HG02885 (cell line): Measurements from ENCODE around the gene PPEF2.
"Not testable (repeated sequence)": the region's sequence is repeated elsewhere in the genome, so short reads cannot be mapped to it uniquely, and the experiment has no call there.

Experiments used
- ATAC-seq: cut with Tn5 transposase; IDR thresholded peaks from one replicate; pipeline ENCODE4 v1.9.1; 2021; ENCODE audit warnings: mild to moderate bottlenecking; ENCODE audit not compliant: unreplicated experiment, poor library complexity

Gene PPEF2, protein sequence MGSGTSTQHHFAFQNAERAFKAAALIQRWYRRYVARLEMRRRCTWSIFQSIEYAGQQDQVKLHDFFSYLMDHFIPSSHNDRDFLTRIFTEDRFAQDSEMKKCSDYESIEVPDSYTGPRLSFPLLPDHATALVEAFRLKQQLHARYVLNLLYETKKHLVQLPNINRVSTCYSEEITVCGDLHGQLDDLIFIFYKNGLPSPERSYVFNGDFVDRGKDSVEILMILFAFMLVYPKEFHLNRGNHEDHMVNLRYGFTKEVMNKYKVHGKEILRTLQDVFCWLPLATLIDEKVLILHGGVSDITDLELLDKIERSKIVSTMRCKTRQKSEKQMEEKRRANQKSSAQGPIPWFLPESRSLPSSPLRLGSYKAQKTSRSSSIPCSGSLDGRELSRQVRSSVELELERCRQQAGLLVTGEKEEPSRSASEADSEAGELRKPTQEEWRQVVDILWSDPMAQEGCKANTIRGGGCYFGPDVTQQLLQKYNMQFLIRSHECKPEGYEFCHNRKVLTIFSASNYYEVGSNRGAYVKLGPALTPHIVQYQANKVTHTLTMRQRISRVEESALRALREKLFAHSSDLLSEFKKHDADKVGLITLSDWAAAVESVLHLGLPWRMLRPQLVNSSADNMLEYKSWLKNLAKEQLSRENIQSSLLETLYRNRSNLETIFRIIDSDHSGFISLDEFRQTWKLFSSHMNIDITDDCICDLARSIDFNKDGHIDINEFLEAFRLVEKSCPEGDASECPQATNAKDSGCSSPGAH

DNA sequence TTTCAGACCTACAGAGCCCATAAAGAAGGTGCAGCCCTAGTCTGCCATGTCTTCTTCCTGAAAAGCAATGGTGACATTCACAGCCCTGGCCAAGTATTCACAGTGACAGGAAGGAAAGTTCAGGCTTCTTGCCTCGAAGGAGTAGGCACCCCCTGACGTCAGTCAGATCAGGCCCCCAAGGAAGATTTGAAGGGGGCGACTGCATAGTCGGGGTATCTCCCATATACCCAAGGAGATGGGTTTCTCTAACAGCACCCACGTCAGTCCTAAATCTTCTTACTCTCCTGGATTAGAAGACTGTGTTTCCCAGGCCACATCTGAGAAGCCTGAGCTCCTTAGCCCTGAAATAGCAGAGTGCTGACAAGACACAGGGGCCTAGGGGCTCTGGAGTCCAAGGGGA, at the start of gene PPEF2:
Gene PPEF2 (minus strand): TSS at position 101 of the 400 bp plus-strand sequence. CDS start 6,127 bp downstream, outside the sequence.
- ATAC-seq = no peak

DNA sequence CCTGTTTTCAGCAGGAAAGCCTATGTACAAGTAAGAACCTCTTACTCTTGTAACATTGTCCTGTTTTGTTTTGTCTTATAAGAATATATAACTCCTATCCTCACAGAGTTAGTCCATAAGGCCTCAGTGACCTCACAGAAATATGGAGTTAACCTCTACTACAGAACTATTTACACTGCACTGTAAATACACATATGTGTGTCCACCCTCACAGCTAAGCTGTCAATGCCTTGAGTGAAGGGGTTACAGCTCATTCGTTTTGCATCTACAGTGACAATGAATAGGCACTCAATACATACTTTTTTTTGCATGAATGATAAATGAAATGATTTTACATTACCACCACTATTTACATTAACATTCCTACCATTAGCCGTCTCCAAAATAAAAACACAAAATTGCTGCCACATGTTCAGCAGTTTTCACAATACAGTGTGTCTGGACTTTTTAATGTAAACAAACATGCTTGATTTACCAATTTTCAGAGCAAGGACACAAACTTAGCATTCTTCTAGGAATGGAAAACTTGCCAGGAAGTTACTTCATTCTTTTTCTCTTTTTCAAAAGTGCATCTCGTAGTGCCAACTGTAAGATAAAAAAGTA, 48.1 kb upstream of the PPEF2 start:
- ATAC-seq = no peak

DNA sequence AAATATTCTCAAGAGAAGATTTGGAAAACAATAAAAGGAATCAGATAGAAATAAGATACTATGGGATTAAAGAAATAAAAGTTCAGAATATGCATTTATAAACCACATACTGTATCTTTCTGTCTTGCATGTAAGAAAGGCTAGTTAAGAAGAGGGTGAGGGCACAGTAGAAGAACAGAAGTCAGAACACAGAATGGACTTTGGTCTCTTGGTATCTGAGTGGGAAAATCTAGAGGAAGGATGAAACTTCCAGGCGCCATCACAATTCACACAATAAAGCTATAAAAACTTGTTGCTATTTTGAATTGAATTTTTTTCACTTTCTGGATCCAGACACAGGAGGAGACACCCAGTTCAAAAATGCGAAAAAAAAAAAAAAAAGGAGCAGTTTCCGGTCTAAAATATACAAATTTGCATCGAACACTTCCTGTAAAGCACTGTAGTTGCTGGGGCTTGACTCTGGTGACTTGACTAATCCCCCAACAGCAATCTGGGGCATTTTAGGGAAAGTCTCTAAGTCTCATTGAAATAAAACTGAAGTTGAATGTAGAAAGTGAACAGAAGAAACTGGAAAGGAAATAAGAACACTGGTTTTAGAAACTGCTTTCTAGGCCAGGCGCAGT, 46.7 kb upstream of the PPEF2 start:
- ATAC-seq = peak; percentile 83

DNA sequence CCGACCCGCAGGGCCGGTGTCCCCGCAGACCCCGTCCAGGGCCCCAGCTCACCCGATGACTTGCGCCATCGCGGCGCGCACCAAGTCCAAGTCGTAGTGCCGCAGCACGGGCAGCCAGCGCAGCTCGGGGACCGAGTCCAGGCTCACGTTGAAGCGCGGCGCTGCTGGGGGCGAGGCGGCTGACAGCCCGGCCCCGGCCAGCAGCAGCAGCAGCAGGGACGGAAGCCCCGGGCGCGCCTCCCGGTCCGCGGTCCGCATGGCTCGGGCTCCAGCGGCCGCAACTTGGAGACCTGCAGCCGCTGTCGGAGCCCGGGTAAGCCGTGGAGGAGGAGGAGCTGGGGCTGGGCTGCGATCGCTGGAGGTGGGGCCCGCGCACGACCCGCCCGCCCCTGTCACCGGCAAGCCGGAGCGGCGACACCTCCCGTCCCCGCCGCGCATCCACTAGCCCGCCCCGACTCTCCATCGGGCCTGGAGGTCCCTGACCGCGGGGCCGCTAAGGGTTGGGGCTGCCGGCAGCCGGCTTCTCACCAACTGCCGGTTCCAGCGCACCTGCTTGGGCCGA, 38.5 kb upstream of the PPEF2 start, which contains the start of gene NAAA:
Gene NAAA (minus strand): TSS at position 322 of the 562 bp plus-strand sequence. CDS start 64 bp downstream, at position 258.
- ATAC-seq = peak; percentile 88

DNA sequence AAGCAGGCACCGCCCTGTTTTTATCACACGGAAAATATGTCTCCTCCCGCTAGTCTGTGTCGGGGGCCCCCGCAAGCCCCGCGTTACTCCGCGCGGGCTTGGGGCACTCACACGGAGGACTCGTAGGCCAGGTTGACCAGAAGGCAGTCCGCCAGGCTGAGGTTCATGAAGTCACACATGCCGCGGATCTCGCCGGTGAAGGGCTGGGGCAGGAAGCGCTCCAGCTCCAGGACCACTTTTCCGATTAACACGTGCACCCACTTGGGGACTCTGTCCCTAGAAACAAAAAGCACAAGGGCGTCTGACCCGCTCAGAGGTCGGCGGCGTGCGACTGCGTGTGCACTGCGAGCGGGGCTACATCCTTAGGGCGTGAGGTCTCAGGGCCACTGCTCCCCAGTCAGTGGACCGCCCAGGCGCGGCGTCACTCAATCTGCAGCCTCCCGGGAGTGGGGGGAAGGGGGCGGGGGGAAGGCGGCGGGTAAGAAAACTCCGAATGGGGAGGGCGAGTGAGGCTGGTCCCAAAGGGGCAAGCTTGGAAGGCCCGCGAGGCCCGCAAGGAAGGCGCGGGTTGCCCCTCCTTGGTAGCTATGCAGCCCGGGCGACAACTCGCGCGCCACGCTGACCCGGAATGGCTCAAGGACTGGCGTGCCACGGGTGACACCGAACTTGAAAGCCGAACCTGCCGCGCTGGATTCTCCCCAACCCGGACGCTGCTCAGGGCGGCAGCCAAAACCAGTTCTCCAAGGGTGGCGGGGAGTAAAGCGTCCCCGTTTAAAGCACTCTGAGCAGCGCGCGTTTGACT, 37.8 kb upstream of the PPEF2 start:
- ATAC-seq = peak; percentile 63

DNA sequence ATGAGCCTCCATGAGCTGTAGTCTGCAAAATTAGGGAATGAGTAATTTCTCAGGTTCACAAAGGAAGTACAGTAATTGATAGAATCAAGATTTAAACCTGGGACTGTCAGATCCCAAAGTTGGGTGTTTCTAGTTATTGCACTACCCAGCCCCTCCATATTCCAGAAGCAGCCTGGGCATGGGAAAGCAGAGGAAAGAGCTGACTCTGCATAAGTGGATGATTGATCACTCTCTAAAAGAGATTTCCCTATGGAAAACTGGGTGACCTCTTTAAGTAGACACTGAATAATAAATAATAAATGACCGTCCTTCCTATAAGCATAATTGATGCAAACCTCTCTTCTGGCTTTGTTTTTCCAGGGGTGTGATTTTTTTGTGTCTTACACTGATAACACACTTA, 33.4 kb upstream of the PPEF2 start:
- no peak for ATAC-seq

DNA sequence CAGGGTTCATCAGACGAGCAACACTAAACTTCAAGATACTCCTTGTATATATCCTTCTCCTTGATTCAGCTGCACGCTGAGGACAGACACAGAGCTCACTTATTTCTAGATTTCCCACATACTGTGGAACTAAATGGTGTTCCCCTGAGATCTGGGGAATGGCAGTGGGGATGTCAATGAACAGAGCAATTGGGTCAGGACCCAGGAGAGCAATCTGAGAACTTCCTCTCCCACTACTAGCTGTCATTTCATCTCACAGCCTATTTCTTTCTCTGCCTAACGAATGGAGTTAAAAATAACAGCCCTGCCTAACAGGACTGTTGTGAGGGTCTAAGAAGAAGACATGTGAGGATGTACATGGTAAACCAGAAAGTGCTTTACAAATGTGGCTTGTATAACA, 27.9 kb upstream of the PPEF2 start:
- ATAC-seq = no peak

DNA sequence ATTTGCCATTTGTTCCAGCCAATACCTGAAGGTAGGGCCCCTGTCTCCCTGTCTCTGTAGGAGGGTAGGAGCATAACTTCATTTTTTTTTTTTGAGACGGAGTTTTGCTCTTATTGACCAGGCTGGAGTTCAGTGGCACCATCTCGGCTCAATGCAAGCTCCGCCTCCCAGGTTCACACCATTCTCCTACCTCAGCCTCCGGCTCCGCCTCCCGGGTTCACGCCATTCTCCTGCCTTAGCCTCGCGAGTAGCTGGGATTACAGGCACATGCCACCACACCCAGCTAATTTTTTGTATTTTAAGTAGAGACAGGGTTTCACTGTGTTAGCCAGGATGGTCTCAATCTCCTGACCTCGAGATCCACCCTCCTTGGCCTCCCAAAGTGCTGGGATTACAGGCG, 22.7 kb upstream of the PPEF2 start:
- not testable (repeated sequence) for ATAC-seq

DNA sequence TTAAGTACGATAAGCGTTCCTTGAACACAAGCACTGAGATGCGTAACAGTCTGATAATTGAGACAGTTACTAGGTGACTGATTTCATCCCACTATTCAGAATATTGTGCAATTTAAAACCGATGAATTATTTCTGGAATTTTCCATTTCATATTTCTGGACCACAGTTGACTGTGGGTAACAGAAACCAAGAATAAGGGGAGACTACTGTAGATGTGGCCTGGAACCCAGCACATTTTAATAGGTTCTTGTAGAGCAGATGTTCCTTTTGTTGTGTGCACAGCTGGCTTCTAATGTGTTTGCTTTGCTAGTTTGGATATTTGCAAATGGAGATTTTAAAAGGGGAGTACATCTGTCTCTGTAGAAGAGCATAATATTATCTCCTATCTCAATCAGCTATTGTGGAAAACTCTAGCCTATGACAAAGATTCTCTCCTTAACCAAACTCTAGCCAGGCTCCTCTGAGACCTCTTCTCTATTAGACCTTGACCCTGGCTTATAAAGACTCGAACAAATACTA, 22.1 kb upstream of the PPEF2 start:
- no peak for ATAC-seq

DNA sequence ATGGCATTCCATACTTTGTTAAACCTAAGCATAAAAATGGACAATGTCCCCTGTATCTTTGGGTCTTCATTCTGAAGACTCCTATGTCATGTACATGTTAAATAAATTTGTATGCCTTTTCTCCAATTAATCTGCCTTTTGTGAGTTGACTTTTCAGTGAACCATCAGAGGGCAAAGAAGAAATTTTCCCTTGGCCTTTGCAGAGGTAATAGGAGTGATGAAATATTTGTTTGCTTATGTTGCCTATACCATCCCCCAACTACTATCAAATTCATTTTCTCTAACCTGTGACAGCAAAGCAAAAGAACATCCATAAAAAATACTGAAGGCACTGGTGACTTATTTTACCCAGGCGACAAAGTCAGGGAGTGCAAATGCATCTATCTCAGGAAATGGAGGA, 20.3 kb upstream of the PPEF2 start:
- no peak for ATAC-seq

DNA sequence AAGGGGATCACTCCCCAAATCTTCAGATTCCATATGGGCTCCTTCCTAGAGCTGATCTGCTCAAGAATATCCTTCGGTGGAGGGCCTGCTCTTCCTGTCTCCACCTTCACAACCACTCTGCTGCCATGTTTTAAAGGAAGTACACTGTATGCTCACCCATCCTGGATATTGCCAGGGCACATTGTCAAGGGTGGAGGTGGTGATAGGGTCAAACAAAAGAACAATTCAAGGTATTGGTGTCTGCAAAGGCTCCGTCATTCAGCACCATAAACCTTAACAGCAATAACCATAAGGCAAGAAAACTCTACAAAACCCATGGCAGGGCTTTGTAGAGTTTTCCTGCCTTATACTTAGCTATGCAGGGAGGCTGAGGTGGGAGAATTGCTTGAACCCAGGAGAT, 19.7 kb upstream of the PPEF2 start:
- ATAC-seq = no peak

DNA sequence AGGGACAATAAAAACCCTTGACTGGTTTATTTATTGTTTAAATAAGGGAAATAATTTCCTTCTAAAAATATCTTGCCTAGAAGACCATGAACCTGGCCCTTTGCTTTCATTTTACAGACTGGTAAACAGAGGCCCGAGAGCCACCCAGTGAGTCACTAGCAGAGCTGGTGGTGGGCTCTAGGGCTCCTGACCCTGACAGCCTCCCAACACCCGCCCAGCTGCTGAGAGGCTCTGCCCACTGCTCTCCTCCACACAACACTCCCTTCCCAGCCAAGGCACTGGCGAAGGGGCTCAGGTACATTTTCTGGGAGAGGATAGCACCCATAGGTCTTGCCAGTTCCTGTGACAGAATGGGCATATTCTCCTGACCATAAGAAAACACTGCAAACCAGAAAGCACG, 18.1 kb upstream of the PPEF2 start:
- ATAC-seq = no peak

DNA sequence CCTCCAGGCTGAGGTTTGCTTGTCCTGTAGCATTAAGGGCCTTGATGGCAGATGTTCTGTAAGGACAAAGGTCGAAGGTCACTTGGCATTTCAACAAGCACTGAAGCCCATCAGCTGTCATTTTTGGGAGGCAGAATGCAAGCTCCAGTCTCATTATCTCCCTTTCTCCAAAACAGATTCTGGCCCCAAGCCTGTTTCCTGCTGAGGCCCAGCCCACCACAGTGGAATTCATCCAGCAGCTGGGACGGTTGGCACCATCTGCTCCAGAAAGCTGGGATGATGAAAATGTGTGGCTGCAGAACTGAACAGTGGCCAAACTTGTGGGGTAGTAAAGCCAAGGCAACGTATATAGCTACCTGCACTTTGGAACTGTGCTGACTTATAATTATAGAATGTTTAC, 17.7 kb upstream of the PPEF2 start:
- ATAC-seq = no peak

DNA sequence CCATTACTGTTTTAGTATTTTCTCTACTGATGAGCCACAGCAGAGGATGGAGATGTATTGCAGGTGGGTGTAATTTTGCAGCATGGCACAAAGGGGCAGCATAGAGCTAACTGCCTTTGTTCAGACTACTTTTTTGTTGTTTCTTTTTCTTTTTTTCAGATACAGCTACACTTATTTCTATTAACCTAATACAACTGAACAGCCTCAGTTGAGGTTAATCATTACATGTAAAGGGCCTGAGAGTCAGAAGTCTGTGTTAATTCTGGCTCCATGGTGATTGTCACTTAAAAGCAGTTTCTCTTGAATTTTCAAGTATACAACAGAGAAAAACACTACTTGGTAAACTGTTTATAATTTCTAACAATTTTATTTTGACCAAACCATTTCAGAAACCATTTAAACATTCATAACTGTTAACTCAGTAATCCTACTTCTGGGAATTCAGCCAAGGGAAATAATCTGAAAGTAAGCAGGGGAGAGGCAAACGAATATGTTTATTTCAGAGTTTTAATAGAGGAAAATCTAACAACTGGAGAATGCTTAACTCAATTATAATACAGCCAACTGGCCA, 13.9 kb upstream of the PPEF2 start:
- ATAC-seq = peak; percentile 72

DNA sequence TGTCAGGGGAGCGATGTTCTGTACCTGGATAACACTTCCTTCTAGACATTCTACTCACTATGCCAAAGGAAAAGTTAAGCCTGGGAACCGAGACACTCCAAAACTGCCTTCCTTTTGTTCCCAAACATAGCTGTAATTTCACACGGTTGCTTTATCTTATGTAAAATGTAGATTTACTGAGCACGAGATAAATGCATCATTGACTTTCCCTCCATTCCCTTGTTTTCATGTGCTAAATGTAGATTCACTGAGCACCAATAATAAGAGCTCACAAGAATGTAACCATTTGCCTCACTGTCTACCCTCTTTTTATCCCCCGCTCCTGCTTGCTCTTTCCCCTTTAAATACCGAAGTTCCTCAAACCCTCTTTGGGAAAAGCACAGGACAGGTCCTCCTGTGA, 10.7 kb upstream of the PPEF2 start:
- no peak for ATAC-seq

DNA sequence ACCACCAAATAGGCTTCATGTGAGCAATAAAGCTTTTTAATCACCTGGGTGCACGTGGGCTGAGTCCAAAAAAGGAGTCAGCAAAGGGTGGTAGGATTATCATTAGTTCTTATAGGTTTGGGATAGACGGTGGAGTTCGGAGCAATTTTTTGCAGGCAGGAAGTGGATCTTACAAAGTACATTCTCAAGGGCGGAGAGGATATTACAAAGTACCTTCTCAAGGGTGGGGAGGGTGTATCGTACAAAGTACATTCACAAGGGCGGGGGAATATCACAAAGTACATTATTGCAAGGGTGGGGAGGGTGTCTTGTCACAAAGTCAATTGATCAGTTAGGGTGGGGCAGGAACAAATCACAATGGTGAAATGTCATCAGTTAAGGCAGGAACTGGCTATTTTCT, 8.6 kb upstream of the PPEF2 start:
- ATAC-seq = not testable (repeated sequence)

DNA sequence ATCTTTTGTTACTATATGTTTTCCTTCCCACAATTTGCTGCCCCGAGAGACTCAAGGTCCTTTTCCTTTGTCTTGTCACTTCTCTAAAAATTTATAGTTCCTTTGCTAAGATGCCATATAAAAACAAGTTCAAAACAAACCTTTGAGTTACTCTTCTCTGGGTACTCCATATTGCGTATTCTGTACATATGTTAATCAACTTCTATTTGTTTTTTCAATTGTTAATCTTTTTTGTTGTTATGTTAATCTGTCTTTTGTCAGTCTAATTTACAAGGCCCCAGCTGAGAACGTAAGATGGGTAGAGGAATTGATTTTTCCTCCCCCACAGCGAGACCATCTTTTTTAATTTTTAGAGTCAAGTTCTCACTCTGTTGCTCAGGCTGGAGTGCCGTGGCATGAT, 7.2 kb upstream of the PPEF2 start:
- ATAC-seq = no peak

DNA sequence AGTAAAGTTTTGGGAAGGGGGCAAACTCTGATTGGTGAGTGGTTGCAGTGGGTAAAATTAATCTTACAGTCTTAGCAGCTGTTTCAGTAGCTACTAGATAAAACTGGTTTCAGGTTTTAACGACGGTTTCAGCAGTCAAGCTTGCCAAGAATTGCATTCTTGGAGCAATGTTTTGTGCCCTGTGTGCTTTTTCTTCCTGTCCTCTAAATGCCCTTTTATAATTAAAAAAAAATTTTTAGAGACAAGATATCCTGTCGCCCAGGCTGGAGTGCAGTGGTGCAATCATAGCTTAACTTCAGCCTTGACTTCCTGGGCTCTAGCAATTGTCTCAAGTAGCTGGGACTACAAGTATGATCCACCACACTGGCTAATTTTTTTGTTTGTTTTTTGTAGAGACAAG, 6.3 kb upstream of the PPEF2 start:
- ATAC-seq = no peak

DNA sequence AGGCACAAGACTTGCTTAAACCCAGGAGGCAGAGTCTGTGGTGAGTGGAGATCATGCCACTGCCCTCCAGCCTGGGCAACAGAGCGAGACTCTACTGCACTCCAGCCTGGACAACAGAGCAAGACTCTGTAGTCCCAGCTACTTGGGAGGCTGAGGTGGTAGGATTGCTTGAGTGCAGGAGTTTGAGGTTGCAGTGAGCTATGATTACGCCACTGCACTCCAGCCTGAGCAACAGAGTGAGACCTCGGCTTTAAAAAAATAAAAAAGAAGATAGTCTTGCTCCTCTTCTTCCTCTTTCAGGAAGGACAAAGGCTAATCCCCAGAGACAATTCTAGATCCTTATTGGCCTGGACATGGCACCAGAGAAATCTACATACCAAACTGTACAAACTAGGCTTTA, 5.7 kb upstream of the PPEF2 start:
- no peak for ATAC-seq
